Putamen (tissue), 1 donor: ENCODE results near the gene BRMS1.
"Not testable (repeated sequence)": the region's sequence is repeated elsewhere in the genome, so short reads cannot be mapped to it uniquely, and the experiment has no call there.

Experiments
- DNase-seq: peaks from one replicate; pipeline ENCODE4 v3.0.0-alpha.2; 2016; ENCODE audit warnings: low spot score

Gene BRMS1

GRCh38 chr11:66344550-66345315 lies at the start of gene BRMS1:
BRMS1 (minus strand) TSS chr11:66345104; CDS start chr11:66342234, 2,870 bp downstream.
- peak; percentile 96 for DNase-seq

GRCh38 chr11:66393954-66394353 lies 49.0 kb upstream of the BRMS1 start:
- DNase-seq, result no peak

GRCh38 chr11:66391322-66391721 lies 46.4 kb upstream of the BRMS1 start:
- DNase-seq, result no peak

GRCh38 chr11:66388780-66389386 lies 44.0 kb upstream of the BRMS1 start:
- DNase-seq, result peak; percentile 34

GRCh38 chr11:66386171-66387069 lies 41.5 kb upstream of the BRMS1 start:
- DNase-seq, result peak; percentile 78

GRCh38 chr11:66384316-66384715 lies 39.4 kb upstream of the BRMS1 start:
- DNase-seq, result not testable (repeated sequence)

GRCh38 chr11:66380264-66380663 lies 35.4 kb upstream of the BRMS1 start:
- not testable (repeated sequence) for DNase-seq

GRCh38 chr11:66373690-66374287 lies 28.9 kb upstream of the BRMS1 start:
- DNase-seq, result not testable (repeated sequence)

- DNase-seq, result no peak
Observed at GRCh38 chr11:66373265-66373664, 28.4 kb upstream of the BRMS1 start.

GRCh38 chr11:66371627-66372415 lies 26.9 kb upstream of the BRMS1 start, which contains the start of gene SLC29A2:
SLC29A2 (minus strand) TSS chr11:66371760; CDS start chr11:66371591, 169 bp downstream.
- DNase-seq, result peak; percentile 46

GRCh38 chr11:66369073-66369894 lies 24.4 kb upstream of the BRMS1 start:
- no peak for DNase-seq

GRCh38 chr11:66368484-66368883 lies 23.6 kb upstream of the BRMS1 start:
- no peak for DNase-seq

- no peak for DNase-seq
Observed at GRCh38 chr11:66367561-66368312, 22.8 kb upstream of the BRMS1 start.

GRCh38 chr11:66366844-66367477 lies 22.1 kb upstream of the BRMS1 start:
- no peak for DNase-seq

GRCh38 chr11:66365711-66366619 lies 21.1 kb upstream of the BRMS1 start:
- DNase-seq, result no peak

- no peak for DNase-seq
Observed at GRCh38 chr11:66365166-66365565, 20.3 kb upstream of the BRMS1 start.

- no peak for DNase-seq
Observed at GRCh38 chr11:66363805-66364535, 19.1 kb upstream of the BRMS1 start.
